ENCODE results near the gene SEPTIN12.

Gene SEPTIN12

GRCh38 chr16:4777339-4778049 is 10.7 kb downstream of the SEPTIN12 start:
- TF ChIP-seq POLR2AphosphoS5 (IDR thresholded peaks at IDR 0.05; ENCODE audit: low read depth, low read length): no peak

DNA sequence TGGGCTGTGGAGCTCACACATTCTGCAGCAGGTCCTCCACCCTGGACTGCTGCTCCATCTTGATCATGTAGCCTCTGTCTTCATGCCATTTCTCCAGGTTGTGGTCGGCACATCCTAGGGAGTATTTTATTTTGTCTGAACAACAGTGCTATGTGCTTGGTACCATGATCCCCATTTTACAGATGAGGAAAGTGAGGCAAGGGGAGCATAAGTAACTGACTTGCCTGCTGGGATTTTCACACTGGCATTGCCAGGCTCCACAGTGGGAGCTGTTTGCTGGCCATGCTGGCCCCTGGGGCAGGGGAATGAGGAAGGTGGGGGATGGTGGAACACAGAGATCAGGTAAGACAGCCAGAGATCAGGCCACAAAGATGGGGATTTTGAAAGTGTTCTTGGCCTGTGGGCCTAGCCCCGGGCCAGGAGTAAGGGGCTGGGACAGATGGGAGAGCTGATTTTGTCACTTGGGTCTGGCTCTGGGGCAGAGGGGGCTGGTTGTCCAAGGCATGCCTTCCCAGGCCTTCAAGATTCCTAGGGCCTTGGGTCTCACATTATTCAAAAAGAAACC is 11.9 kb downstream of the SEPTIN12 start:
- no peak for TF ChIP-seq SIN3A (IDR thresholded peaks at IDR 0.05; ENCODE audit: borderline replicate concordance, insufficient read depth, low read length)
- TF ChIP-seq FOXP2 (optimal IDR thresholded peaks at IDR 0.05; ENCODE audit: borderline replicate concordance, extremely low read depth, extremely low read length, insufficient read depth): no peak
- no peak for TF ChIP-seq REST (IDR thresholded peaks at IDR 0.05; ENCODE audit: insufficient read depth in 1 of 2, low read depth in 2 of 2, low read length in 2 of 2)
- no peak for TF ChIP-seq POLR2AphosphoS5 (IDR thresholded peaks at IDR 0.05; ENCODE audit: low read depth, low read length)
- no peak for TF ChIP-seq TAF1 (IDR thresholded peaks at IDR 0.05; ENCODE audit: borderline replicate concordance, insufficient read depth, low read length)

GRCh38 chr16:4775005-4775404 is 13.1 kb downstream of the SEPTIN12 start:
- TF ChIP-seq REST (IDR thresholded peaks at IDR 0.05; ENCODE audit: insufficient read depth in 1 of 2, low read depth in 2 of 2, low read length in 2 of 2): no peak
- no peak for TF ChIP-seq SIN3A (IDR thresholded peaks at IDR 0.05; ENCODE audit: borderline replicate concordance, insufficient read depth, low read length)
- no peak for TF ChIP-seq FOXP2 (optimal IDR thresholded peaks at IDR 0.05; ENCODE audit: borderline replicate concordance, extremely low read depth, extremely low read length, insufficient read depth)
- no peak for TF ChIP-seq TAF1 (IDR thresholded peaks at IDR 0.05; ENCODE audit: borderline replicate concordance, insufficient read depth, low read length)
- no peak for TF ChIP-seq POLR2AphosphoS5 (IDR thresholded peaks at IDR 0.05; ENCODE audit: low read depth, low read length)

GRCh38 chr16:4772351-4772750 is 15.8 kb downstream of the SEPTIN12 start:
- TF ChIP-seq TAF1 (IDR thresholded peaks at IDR 0.05; ENCODE audit: borderline replicate concordance, insufficient read depth, low read length) (no peak), POLR2AphosphoS5 (IDR thresholded peaks at IDR 0.05; ENCODE audit: low read depth, low read length) (no peak), FOXP2 (optimal IDR thresholded peaks at IDR 0.05; ENCODE audit: borderline replicate concordance, extremely low read depth, extremely low read length, insufficient read depth) (no peak), REST (IDR thresholded peaks at IDR 0.05; ENCODE audit: insufficient read depth in 1 of 2, low read depth in 2 of 2, low read length in 2 of 2) (no peak)

DNA sequence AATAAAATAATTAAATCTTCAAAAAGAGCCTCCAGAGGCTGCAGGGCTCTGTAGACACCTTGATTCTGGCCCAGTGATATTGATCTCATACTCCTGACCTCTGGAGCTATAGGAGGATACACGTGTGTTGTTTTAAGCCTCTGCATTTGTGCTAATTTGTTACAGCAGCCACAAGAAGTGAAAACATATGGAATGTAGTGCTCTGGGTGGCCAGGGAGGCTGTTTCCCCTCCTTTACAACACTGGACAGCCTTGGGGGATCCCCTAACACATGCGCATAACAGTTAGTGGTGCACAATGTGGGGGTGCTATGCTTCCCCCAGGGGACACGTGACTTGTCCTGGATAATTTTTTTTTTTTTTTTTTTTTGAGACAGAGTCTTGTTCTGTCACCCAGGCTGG is 16.5 kb downstream of the SEPTIN12 start:
- TF ChIP-seq FOXP2 (optimal IDR thresholded peaks at IDR 0.05; ENCODE audit: borderline replicate concordance, extremely low read depth, extremely low read length, insufficient read depth): no peak
- TF ChIP-seq TAF1 (IDR thresholded peaks at IDR 0.05; ENCODE audit: borderline replicate concordance, insufficient read depth, low read length): no peak
- TF ChIP-seq SIN3A (IDR thresholded peaks at IDR 0.05; ENCODE audit: borderline replicate concordance, insufficient read depth, low read length): no peak
- TF ChIP-seq POLR2AphosphoS5 (IDR thresholded peaks at IDR 0.05; ENCODE audit: low read depth, low read length): no peak
- TF ChIP-seq REST (IDR thresholded peaks at IDR 0.05; ENCODE audit: insufficient read depth in 1 of 2, low read depth in 2 of 2, low read length in 2 of 2): no peak
